RWPE1 (cell line): ENCODE data around the gene PDE4D.

Experiments
- CTCF ChIA-PET: fragments of 350-600 bp; sonication (Branson Sonifier 250); formaldehyde crosslinking; extraction: SDS; loops from one replicate; lab custom pipeline; 2021; lab: Yijun Ruan, JAX
- POLR2A ChIA-PET: fragments of 400-600 bp; formaldehyde crosslinking; extraction: SDS; loops from one replicate; lab custom pipeline; 2020; ENCODE audit warnings: antibody characterized with exemption; ENCODE audit not compliant: low non-redundant PET; lab: Yijun Ruan, JAX
- DNase-seq: peaks from one replicate; pipeline ENCODE4 v3.0.0; 2012; ENCODE audit warnings: low spot score
- H3K27ac ChIP-seq: fragments of 450-650 bp; 2 replicates; pipeline ENCODE4 v1.5.1; 2017
- CTCF ChIP-seq: fragments of 450-650 bp; conservative IDR thresholded peaks from 2 replicates; pipeline ENCODE4 v1.5.1; 2017; ENCODE audit warnings: low read depth, mild to moderate bottlenecking

The PDE4D gene

GRCh38 chr5:59704936-59705335, 188.6 kb downstream of the PDE4D start:
- ChIA-PET CTCF (no interaction called here), POLR2A (no interaction called here)
- DNase-seq, result no peak
- no peak for TF ChIP-seq CTCF
- H3K27ac ChIP-seq, result no peak overlapping the region

GRCh38 chr5:59703789-59704188, 189.7 kb downstream of the PDE4D start:
- CTCF ChIA-PET, result interaction anchor here (0.6 kb wide), 1 partner anchor 23 kb away, joined by 3 read pairs; no protein-coding TSS in a partner anchor
- DNase-seq, result no peak
- no peak for TF ChIP-seq CTCF
- no peak overlapping the region for H3K27ac ChIP-seq
- POLR2A ChIA-PET, result no interaction called here

- CTCF ChIA-PET, result interaction anchor here (1.0 kb wide), 1 partner anchor 25 kb away, joined by 5 read pairs; no protein-coding TSS in a partner anchor
- DNase-seq, result no peak
These were observed 195.0 kb downstream of the PDE4D start for GRCh38 chr5:59698207-59699178.

GRCh38 chr5:59694411-59694810, 199.1 kb downstream of the PDE4D start:
- ChIA-PET POLR2A (no interaction called here), CTCF (interaction anchor here (0.7 kb wide), 1 partner anchor 661 kb away, joined by 3 read pairs; no protein-coding TSS in a partner anchor)
- DNase-seq, result no peak
- no peak overlapping the region for H3K27ac ChIP-seq
- TF ChIP-seq CTCF, result no peak

More at GRCh38 chr5:59698207-59699178, 195.0 kb downstream of the PDE4D start:
- POLR2A ChIA-PET, result no interaction called here
- no peak overlapping the region for H3K27ac ChIP-seq
- TF ChIP-seq CTCF, result no peak

- TF ChIP-seq CTCF, result no peak
- ChIA-PET POLR2A (no interaction called here), CTCF (interaction anchor here (0.7 kb wide), 1 partner anchor 661 kb away, joined by 3 read pairs; no protein-coding TSS in a partner anchor)
- no peak overlapping the region for H3K27ac ChIP-seq
- DNase-seq, result no peak
These were observed 199.8 kb downstream of the PDE4D start for GRCh38 chr5:59693492-59694309.

GRCh38 chr5:59685793-59686192, 207.7 kb downstream of the PDE4D start:
- ChIA-PET POLR2A (no interaction called here), CTCF (no interaction called here)
- no peak overlapping the region for H3K27ac ChIP-seq
- no peak for TF ChIP-seq CTCF
- DNase-seq, result no peak
